ENCODE measurements around the gene CEP128.

Gene CEP128

DNA sequence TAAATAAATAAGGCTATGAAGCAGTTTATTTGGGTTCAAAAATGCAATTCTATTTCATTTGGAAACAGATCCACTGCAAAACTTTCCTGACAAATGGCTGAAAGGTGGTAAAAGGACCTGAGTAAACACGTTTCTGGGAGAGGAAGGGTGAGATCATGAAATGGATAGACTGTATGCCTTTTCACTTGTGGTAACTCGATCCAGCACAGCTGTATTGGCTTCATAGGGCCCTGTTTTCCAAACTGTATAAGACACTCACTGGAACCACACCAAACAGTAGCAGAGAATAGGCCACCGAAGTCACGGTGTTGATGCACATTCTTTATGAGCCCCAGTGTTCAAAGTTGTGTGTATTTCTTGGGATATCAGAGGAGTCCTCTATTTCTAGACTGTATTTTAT lies 405.1 kb downstream of the CEP128 start:
- no peak for FAIRE-seq

DNA sequence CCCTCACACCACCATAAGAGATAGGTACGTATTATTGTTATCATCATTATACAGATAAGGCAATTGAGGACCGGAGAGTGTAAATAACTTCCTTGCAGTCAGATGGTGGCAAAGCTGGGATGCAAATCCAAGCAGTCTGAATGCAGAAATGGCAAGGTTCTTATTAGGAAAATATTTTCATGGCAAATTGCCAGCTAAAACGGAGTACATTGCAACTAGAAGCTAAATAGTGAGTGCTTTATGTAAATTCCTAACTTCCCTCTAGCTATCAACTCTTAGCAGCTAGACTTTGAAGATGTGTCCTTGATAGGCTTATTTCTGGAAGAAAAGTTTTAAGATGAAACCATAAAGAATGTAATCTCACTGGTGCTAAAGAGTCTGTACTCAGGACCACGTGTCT lies 406.4 kb downstream of the CEP128 start:
- no peak for FAIRE-seq

DNA sequence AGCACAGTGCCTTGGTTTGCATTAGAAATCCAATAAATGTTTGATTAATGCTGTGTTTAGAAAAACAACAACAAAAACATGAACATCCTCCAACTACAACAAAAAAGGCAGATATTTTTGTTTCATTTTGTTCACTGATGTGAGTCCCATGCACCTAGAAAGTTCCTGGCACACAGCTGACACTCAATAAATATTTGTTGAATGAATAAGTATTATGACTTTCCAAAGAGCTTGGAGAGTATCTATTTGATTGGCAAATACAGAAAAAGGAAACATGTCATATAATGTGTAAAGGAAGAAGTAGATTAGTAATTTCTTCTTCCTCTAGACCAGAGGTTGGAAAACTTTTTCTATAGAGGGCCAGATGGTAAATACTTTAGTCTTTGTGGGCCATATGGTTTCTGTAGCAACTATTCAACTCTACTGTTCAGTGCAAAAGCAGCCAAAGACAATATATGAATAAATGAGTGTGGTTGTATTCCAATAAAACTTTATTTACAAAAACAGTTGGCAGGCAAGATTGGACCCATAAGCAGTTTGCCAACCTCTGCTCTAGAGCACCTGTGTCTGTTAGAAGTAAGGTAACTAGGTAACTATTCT lies 417.9 kb downstream of the CEP128 start:
- no peak for FAIRE-seq

DNA sequence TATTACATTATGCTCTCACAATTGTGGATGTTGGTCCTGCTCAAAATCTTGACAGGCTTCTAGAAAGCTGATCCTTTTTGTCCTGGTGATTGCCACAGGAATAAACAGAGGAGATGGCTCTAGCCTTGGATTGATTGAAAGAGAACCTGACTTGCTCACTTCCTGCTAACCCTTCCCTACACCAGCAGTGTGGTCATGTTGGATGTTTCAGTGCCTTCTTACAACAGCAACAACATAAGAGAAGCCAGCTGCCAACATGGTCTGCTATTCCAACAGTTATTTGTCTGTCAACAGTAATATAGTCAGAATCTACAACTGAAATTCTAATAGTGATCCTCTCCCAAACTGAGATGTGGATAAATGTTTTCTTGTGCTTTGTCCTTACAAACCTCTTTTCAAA lies 418.6 kb downstream of the CEP128 start:
- no peak for FAIRE-seq

DNA sequence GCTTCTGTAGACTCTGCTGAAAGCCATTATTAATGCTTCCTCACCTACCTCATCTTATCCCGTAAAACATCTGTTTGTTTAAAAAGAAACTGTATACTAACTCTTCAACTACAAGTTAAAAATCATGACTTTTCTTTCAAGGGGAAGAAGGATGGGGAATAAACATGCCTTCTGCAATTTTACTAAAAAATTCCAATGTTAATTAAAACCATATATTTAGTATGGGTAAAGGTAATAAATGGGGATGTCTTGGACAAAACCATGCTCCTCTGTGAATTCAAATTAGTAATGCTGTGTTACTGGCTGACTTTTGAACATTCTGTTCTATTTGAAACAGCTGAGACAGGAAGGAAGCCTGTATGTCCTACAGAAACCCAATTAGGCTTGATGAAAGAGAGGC lies 419.1 kb downstream of the CEP128 start:
- FAIRE-seq: no peak

DNA sequence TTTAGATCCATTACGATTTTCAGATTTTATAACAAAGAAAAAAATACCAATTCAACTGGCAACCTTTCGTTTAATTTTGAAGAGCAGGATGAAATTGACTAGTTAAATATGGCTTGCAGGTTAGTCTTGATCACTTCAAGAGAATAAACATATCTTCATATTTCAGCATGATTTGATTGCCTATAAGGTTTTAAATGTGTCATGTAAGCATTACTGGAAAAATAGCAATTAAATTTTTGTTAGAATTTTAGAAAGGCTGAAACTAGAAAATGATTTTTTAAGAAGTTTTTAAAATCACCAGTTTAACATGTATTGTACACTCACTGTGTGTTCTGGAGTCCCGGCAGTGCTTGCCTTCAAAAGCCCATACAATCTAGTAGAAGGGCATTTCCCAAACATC lies 420.1 kb downstream of the CEP128 start:
- FAIRE-seq: no peak

DNA sequence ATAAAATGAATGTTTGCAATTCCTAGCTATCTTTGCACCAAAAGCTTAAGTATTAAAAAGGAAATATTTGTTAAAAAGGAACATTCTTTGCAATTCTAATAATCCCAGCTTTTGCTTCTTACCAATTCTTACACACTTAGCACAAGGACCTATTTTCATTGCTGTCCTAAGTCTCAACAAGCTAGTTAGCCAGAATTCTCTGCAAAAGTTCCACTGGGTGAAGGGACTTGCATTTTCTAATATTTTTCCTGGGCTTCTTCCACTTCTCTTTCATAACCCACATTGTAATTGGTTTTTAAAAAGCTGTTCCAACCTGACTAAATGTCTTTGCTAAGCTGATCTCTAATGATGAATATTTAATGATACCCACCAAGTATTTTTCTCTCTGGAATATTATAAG lies 422.5 kb downstream of the CEP128 start:
- no peak for FAIRE-seq

DNA sequence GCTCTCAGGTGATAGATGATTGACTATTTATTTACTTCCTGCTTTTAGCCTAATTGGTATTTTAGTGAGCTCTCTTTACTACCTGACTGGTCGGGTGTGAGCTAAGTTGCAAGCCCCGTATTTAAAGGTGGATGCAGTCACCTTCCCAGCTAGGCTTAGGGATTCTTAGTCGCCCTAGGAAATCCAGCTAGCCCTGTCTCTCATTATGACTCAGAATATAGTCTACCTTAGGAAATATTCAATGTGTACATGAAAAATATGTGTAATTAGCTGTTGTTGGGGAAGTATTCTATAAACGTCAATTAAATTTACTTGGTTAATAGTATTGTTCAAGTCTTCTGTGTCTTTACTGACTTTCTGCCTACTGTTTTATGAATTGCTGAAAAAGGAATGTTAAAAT lies 423.4 kb downstream of the CEP128 start:
- FAIRE-seq: no peak

DNA sequence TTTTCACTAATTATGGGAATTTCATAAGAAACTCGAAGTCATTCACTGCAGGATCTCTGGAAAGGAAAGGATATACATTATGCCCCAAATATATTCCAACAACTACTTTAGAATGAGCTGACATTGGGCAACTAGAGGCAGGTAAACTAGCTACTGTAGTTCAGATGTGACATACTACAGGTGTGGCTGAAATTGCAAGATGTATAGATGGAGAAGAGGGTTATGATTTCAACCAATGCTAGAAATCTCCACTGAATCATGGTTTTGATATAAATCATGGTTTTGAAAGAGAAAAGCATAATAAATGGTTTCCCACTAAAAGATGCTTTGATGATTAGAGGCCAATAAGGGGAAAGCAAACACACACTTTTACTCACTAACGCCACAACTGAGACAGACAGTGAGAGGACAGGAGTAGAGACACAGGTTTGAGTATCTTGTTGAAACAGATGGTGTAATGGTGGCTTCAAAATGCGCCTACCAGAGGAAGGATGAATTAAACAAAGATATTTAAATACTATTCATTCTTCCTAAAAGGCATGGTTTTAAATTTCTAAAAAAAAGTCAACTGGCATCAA lies 434.2 kb downstream of the CEP128 start:
- no peak for FAIRE-seq

DNA sequence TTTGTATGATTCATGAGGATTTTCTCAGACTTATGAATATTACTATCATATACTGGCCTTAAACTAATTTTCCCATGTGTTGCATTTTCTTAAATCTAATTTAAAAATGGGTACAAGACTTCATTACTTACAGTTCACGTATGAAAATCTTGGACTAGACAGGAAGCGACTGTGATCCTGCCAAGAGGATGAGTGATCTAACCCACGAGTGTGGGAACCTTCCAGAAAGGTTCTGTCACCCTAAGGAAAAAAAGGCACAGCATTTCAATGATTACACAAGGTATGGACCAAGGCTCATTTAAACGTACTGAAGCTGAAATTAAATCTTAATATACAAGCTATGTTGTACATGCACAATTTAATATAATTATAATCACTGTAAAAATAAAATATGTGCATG lies 436.8 kb downstream of the CEP128 start:
- no peak for FAIRE-seq

DNA sequence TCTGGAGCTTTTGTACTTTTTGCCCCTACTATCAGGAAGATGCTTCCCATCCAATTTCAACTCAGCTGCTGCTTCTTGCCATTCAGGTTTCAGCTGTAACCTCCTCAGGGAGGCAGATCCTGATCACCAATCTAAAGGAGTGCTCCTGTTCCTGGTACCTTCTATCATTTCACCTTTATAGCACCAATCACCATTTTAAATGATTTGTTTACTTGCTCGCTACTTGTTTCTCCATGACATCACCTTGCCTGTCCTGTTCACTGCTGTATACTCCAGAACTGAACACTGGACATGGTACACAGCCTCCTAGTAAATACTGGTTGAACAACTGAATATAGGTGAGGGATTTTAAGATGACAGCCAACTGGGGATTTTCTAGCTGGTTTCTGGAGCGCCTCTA lies 443.0 kb downstream of the CEP128 start:
- FAIRE-seq: no peak

DNA sequence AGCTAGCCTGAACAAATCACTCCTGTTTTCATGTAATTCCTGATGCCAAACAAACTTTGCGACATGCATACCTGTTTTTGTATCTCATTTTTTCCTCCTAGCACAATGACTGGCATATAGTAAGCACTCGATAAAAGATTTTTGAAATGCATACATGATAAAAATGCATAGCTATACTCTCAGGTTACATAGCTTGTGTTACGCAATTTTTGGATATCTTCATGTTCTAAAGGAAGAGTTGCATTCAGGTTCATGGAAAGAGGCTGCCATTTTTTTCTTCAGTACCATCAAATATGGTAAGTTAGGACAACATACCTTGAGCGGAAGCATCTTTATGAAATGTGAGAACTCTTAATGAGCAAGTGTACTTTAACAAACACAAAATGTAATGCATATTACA lies 445.4 kb downstream of the CEP128 start:
- FAIRE-seq: no peak

DNA sequence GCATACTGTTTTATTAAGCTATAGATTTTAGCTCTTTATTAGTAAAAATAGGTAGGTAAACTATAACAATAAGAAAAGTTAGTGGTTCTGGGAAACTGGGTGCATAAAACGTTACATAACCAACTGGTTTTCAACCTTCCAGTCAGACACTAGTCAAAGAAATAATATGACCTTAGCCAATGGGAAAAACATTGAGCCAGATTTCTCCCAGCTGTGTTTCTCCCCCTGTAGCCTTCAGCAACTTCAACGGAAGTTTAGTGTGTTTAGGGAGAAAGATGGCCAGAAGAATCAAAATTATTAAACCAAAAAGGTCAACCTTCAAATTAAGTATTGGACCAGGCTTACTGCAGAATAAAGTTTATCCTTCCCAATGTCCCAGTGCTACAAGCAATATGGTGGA lies 446.8 kb downstream of the CEP128 start:
- FAIRE-seq: no peak

DNA sequence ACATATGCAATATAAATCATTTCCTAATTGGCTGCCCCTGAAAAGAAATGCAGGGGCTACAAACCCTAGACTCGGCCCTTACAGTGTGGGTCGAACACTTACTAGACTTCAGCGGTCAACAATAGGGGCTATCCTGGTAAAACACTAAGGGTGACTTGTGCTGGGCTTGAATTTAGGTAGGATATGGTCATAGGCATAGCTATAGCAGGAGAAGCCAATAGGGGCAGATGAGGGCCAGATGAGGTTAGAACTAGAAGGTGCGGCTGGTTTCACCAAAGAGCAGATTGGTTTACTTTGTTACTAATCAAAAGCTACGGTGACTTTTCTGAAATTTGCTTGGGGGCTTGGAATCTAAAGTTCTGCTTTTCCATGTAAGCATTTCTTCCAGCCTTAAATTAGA lies 447.9 kb downstream of the CEP128 start:
- no peak for FAIRE-seq

DNA sequence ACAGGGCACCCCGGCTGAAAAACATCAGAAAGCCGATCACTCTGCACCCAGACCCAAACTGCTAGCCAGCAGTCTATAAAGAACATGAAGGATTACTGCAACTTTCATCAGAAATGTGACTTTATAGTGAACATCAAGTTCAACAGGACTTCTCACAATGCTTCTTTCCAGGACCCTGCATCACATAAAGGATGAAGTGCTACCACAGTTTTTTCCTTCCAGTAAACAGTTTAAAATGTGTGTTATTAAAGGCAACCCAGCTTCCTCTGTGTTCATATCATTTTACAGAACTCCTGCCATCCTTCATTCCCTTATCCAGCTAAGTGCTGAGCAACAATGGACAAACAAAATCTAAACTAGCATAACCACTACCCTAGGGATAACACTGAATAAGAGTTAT lies 449.9 kb downstream of the CEP128 start:
- FAIRE-seq: no peak

DNA sequence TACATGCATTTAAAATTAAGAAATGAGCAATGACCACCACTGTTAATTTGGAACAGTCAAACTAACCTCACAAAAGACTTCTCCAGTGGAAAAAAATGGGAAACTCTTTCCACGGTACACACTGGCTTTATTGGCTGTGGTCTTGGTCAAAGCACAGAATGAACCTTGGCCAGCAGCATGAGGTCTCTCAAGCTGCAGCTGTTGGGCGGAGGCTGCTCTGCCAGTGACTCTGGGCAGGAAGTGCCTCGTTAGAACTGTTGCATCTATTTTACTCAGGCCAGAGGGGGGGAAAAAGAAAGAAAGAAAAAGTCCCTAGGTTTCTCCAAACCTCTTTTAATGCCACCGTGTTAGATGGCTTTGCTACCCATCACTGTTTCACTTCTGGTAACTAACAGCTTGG lies 450.4 kb downstream of the CEP128 start:
- no peak for FAIRE-seq

DNA sequence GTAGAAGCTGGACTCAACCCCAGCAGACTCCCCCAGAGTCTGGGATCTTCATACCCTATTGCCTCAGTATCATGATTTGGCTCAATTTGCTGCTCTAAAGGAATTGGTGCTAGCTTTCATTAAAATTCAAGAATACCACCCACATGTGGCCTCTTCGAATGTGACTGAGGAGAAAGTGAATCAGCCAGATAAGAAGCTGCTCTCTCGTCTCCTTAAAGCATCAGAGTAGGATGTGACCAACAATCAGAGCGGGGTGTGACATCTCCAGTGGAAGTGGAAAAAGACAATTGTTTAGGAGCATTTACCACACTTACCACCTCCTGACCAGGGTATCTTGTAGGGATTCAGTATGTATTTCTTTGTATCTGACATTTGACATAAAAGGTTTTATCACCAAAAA lies 452.0 kb downstream of the CEP128 start:
- FAIRE-seq: no peak

DNA sequence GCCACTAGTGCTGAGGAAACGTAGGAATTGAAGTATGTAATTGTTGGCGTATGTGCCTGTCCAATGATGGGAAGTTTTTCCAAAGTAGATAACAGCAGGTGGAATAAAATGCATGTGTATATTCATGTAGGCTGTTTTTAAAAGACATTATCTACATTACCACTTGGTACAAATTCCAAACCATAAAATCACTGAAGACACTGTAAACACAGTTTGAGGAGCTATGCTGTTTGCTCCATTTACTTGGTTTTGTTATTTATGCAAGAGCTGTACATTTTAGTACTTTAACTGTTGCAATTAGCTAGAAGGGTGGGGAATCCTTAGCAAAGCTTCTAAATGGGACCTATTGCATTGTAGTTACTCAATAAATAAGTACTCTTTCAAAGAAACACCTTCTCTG lies 455.8 kb downstream of the CEP128 start:
- FAIRE-seq: no peak

DNA sequence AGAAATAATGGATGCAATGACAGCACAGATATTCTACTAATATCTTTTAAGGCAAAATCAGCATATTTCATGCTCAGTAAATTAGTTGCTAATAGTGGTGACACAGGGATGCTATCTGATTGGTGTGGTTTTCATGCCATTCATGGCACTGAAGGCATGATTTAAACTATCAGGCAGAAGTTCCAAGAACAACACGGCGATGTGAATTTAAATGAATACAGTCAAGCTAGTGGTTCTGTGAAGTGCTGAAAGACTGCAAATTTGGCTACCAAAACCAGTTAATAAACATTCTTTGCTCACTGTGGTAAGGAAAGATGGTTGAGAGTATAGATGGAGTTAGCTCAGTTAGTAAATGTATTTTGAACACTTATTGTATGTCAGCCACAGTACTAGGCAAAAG lies 458.2 kb downstream of the CEP128 start:
- FAIRE-seq: no peak

DNA sequence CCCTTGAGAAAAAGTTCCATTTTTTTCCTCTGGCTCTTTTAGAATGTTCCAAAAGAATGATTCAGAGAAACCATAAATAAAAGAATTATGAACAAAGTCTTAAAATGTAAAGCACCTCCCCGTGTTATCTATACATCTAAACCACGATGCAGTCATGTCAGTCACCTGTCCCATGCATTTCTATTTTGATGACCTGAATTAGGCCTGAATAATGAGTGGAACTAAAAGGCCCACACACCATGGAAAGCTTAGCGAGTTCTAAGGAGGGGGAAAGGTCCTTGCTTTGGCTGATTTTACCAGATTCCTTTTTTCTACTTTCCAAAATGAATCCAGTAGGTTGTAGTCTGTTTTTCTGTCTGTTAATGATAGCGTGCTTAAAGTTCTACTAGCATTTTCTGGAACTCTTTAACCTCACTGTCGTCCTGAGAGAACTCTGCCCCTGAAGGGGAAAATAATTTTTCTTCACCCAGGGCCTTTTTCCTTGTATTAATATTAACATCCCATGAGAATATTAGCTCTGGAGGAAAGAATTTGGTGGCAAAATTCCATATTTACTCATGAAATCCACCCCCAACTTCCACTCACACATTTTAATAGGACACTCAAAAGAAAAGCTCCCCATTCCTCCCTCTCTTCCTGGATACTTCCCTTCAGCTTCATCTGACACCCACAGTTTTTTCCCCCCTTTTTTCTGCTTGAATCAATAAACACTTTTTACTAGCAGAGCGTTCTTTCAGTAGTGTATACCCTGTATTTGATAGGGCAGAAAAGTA lies 464.0 kb downstream of the CEP128 start:
- no peak for FAIRE-seq

DNA sequence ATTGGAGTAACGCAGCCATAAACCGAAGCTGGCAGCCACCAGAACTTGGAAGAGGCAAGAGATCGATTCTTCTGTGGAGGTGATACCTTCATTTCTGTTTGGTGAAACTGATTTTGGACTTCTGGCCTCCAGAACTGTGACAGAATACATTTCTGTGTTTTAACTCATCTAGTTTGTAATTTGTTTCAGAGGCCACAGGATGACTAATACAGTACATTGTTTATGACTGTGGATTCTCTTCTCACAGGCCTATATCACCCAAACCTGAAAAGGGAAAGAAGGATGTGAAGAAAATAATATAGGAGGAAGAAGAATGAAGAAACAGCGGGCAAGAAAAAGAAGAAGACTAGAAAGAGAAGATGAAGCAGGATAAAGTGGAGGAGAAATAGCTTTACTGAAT lies 466.5 kb downstream of the CEP128 start:
- no peak for FAIRE-seq

DNA sequence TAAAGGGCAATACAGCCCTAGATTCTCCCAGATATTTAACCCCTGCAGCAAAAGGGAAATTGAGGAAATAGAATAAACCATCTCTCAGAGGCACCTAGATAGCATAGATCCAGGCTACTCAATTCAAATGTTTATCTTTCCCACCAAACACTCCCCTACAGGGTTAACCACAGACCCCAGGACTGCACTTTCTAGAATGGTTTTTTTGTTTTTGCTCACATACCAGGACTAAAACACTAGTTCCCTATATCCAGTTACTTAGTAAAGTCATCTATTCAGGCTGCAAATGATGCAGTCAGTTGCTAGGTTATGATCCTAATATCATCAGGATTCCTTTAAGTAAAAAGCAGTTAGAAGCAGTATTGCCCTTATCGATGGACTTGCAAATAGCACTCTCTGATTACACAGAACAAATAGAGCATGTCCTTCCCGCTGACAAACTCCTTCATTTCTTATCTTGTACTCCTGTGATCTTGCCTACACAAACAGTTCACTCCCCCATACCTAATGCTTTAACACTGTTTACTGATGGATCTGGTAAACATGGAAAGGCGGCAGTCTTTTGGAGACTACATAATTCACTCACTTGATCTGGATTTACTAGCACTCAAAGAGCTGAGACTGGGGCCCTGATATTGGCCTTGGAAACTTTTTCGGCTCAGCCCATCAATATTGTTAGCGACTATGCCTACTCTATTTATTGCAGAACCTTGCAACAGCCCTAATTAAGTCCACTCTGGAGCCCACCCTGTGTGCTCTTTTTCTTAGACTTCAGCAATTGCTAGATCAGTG lies 473.0 kb downstream of the CEP128 start:
- no peak for FAIRE-seq

DNA sequence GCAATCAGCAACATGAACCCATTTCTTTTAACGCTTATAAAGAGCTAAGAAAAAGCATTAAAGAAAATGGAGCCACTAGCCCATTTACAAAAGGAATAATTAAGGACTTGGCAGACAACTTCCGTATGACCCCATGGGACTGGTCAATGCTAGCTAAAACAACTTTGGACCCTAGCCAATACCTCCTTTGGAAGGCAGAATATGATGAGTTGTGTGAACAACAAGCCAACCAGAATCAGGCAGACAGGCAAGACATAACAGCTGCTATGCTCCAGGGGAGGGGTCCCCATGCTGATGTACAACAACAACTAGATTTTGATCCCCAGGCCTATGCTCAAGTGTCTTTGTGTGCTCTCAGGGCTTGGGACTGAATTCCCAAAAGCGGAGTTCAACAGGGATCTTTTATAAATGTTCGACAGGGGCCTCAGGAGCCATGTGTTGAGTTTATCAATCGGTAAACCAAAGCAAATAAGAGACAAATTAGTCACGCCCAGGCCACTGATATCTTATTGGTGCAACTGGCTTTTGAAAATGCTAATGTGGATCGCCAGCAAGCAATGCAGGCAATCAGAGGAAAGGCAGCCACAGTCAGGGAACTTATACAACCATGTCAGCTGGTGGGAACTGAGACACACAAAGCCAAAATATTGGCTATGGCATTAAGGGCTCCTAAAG lies 475.9 kb downstream of the CEP128 start:
- no peak for FAIRE-seq
